ACHN (cell line): ENCODE results near the gene NCAPG2.

ENCODE experiments used
- DNase-seq: peaks from one replicate; pipeline ENCODE4 v3.0.0-alpha.2; 2015
- in situ Hi-C: cut with HindIII; loops from 2 replicates; pipeline ENCODE4 v1.10.0; 2017; ENCODE audit warnings: low sequenced_read_pairs, low pct_ligation_motif_present, low pct_unique_long_range_greater_than_20kb

Gene NCAPG2

DNA sequence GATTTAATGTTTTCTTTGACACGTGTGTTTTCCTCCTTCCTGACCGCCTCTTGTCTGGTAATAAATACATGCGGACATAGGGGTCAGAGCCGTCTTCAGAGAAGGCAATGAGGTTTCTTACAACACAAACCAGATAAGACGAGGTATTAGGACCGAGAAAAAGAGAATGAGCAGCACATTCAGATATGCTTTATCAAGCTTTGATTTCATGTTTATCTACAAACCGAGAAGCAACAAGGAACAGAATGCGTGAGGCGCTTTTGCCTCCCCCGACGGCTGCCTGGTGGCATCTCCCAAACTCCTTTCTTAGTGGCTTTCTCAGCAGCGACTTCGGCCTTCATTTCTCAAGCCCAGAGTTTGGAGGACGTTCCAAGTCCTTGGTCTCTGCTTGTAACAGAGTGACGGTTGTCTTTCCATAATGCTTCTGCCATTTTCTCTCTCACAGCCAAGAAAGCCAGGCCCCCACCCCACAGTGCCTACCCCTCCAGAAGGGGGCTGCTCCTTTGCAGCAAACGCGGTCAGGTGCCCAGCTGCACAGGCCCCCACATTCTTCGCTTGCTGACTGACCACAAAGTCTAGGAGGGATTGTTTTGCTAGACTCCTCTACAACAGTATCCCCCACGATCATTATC, 32.6 kb upstream of the NCAPG2 start:
- no peak for DNase-seq
- in situ Hi-C loops, result no loop called here

GRCh38 chr7:158735935-158736334, 31.3 kb upstream of the NCAPG2 start:
- DNase-seq, result no peak
- in situ Hi-C loops, result no loop called here

GRCh38 chr7:158734861-158735260, 30.3 kb upstream of the NCAPG2 start:
- in situ Hi-C loops, result no loop called here
- no peak for DNase-seq

- in situ Hi-C loops, result no loop called here
- no peak for DNase-seq
Observed at GRCh38 chr7:158733775-158734494, 29.3 kb upstream of the NCAPG2 start.

- DNase-seq, result no peak
- in situ Hi-C loops, result no loop called here
Observed at GRCh38 chr7:158733220-158733519, 28.6 kb upstream of the NCAPG2 start.

- in situ Hi-C loops, result no loop called here
- DNase-seq, result no peak
Observed at GRCh38 chr7:158732494-158733219, 28.1 kb upstream of the NCAPG2 start.

- in situ Hi-C loops, result no loop called here
- DNase-seq, result no peak
Observed at GRCh38 chr7:158731761-158732160, 27.2 kb upstream of the NCAPG2 start.

DNA sequence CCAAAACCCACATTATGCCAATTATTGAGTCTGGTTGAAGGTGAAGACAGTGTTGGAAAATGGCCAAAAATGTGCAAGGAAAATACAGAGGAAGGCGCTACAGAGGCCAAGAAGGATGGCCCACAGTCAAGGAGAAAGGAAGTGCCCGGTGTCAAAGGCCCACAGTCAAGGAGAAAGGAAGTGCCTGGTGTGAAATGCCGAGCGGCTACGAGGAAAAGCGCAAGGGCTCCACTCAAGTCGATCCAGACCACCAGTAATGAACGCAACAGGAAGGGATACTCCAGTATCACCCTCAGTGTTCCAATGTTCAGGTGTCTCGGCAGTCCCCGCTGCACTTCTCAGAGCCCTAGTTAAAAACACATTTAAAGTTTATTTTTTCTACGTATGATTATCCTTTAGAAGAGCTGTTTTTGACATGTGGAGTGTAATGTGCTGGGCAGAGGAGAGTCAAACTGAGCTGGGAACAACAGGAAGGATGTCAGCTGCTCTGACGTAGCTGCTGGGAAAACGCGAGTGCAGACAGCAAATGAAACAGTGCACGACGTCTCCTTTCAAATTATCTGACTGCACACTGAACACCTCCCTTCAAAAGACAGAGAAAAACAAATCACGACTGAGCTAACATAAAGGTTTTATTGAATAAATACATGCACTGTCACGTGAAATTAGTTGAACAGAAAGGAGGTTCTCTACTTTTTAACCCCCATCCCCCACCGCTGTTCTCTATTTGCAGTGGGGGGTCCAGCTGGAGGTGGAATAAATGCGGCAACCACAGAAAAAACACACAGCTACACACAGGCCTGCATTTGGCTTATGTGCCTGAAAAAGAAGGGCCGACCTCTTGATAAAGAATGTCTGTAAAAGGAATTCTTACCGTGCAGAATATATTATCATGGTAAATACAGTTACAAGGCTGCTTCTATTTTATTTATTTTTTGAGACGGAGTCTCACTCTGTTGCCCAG, 26.1 kb upstream of the NCAPG2 start:
- in situ Hi-C loops, result no loop called here
- DNase-seq, result no peak

- DNase-seq, result no peak
- in situ Hi-C loops, result no loop called here
Observed at GRCh38 chr7:158729646-158730382, 25.2 kb upstream of the NCAPG2 start.

GRCh38 chr7:158728911-158729645, 24.5 kb upstream of the NCAPG2 start:
- in situ Hi-C loops, result no loop called here
- DNase-seq, result no peak

DNA sequence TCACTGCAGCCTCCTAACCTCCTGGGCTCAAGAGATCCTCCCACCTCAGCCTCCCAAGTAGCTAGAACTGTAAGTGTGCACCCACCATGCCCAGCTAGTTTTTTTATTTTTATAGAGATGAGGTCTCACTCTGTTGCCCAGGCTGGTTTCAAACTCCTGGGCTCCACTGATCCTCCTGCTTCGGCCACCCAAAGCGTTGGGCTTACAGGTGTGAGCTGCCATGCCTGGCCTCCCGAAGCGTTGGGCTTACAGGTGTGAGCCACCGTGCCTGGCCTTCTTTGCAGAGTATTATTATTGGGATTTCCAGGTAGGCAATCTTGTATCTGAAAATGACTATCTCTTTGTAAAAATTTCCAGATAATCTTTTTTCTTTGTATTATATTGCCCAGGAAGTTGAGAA, 23.1 kb upstream of the NCAPG2 start:
- in situ Hi-C loops, result no loop called here
- DNase-seq, result no peak

DNA sequence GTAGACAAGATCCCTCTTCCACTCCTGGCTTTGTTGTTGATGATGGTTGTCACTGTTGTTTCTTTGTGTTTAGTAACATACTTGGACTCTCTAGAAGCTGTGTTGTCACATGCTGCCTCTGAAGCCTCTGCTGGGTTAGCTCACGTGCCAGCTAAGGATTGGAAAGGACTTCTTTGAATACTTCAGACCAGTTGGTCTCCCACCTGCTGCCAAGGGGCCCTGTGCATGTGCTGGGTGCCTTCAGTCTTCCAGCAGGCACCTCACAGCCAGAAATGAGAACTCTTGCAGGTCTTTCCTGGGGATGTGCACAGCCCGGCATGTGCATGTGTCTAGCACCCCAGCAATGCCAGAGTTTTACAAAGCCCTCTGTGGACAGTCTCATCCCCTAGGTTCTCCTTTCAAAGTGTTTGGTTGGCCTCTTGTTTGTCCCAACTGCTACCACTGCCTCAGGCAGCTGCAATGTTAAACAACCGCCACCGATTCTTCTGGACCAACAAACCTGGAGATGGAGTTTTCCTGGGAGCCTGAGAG, 21.7 kb upstream of the NCAPG2 start:
- in situ Hi-C loops, result no loop called here
- DNase-seq, result no peak

DNA sequence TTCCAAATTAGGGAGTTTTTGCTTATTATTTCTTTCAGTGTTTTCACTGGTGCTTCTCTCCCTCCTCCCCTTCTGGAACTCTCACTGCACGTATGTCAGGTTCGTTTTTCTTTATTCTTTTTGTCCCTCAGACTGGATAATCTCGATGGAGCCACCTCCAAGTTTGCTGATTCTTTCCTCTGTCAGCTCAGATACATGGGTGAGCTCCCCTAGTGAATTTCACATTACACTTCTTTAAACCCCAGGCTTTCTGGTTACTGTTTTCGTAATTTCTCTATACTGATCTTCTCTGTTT, 20.8 kb upstream of the NCAPG2 start:
- in situ Hi-C loops, result no loop called here

DNA sequence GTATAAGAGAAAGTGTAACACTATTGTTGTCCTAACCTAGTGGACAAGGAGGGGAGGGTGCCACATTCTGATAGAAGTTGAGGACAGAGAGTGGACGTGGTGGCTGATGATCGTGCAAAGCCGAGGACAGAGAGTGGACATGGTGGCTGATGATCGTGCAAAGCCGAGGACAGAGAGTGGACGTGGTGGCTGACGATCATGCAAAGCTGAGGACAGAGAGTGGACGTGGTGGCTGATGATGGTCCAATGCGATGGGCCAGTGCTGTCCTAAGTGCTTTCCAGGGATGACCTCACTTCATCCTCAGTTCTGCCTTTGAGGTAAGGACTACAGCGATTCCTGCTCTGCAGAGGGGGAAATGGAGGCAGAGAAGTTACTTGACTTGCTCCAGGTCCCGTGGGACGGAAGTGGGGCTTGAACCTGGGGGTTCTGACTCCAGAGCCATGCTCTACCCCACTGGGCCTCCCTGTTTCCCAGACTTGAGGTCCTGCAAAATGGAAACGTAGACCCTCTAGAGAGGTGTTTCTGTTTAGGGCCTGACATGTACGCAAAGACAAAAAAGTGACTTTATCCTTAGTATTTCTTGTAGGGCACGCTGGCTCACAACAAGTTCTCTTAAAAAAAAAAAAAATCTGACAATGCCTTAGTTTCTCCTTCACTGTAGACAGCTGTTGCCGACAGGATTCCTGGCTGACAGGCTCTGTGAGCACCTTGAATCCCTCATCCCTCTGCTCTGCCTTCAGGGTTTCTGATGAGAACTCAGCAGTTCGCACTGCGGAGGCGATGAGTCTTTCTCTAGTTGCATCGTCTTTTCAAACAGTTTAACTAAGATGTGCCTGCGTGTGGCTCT, 20.3 kb upstream of the NCAPG2 start:
- DNase-seq, result no peak
- in situ Hi-C loops, result no loop called here

More for the DNA sequence above, 20.8 kb upstream of the NCAPG2 start:
- DNase-seq, result no peak

DNA sequence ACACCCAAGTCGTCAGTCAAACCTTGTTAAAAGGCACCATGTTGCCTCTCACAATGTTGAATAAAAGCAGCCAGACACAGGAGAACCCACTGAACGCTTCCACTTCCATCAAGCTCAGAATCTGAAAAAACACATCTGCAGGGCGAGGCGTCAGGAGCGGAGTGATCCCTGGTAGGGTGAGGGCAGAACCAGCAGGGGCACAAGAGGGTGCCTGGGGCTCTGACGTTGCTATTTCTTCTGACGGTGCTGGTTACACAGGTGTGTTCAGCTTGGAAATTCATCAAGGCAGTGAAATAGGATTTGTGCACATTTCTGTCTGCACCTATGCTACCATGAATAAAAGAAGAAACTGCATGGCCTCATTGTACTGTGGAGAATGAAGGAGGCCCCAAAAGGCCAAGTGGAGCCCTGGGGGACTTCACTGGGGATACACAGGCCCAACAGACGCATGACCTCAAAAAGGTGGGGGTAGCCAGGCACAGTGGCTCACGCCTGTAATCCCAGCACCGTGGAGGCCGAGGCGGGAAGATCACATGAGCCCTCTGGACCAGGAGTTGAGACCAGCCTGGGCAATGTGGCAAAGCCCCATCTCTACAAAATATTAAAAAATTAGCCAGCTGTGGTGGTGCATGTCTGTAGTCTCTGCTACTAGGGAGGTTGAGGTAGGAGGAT, 19.2 kb upstream of the NCAPG2 start:
- DNase-seq, result no peak
- in situ Hi-C loops, result no loop called here

DNA sequence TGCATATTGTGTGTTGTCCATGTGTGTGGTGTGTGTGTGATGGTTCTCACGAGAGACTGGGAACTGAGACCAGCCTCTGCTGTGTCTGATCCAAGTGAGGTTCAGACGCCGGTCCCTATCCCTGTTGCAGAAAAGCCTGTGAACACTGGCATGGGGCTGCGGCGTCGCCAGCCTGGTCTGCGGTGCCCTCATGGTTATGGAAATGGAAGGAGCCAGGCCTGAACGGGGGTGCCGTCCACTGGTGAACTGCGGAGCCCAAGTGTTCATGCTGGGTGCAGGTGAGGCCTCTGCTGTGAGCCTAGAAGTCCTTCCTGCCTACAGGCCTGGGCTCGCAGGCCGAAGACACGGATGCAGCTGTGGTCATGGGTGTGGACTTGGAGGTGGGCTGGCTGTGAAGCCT, 18.7 kb upstream of the NCAPG2 start:
- DNase-seq, result no peak
- in situ Hi-C loops, result no loop called here
